Retinal pigment epithelial cell (primary cell): ENCODE measurements around the gene PSMC2.

Source experiments
- DNase-seq: peaks from one replicate; pipeline ENCODE4 v3.0.0-alpha.2; 2010; ENCODE audit warnings: low read depth
- H3K4me3 ChIP-seq: 2 replicates; pipeline ENCODE4 v1.5.1; 2011; ENCODE audit warnings: mild to moderate bottlenecking, low read length, control low read depth, moderate library complexity
- CTCF ChIP-seq: conservative IDR thresholded peaks from 2 replicates; pipeline ENCODE4 v1.5.1; 2011; ENCODE audit warnings: low read depth, low read length, control low read depth, inconsistent platforms

The PSMC2 gene

GRCh38 chr7:103347507-103348267, at the start of gene PSMC2:
PSMC2 (plus strand) TSS chr7:103347643; CDS start chr7:103347712, 69 bp downstream.
- DNase-seq: peak; percentile 76
- peak within 1 kb of the TSS; percentile 98 for H3K4me3 ChIP-seq
- TF ChIP-seq CTCF: no peak

GRCh38 chr7:103297837-103298179, 49.6 kb upstream of the PSMC2 start:
- no peak for DNase-seq
- peak overlapping the region; percentile 84 for H3K4me3 ChIP-seq
- TF ChIP-seq CTCF: no peak

- TF ChIP-seq CTCF: no peak
- no peak for DNase-seq
These were observed 47.8 kb upstream of the PSMC2 start for GRCh38 chr7:103299660-103300059.

GRCh38 chr7:103301441-103301840, 46.0 kb upstream of the PSMC2 start:
- TF ChIP-seq CTCF: no peak
- no peak for DNase-seq
- H3K4me3 ChIP-seq: no peak overlapping the region

More at GRCh38 chr7:103299660-103300059, 47.8 kb upstream of the PSMC2 start:
- no peak overlapping the region for H3K4me3 ChIP-seq

- TF ChIP-seq CTCF: no peak
- DNase-seq: no peak
These were observed 39.8 kb upstream of the PSMC2 start for GRCh38 chr7:103307503-103308231.

GRCh38 chr7:103314852-103315251, 32.6 kb upstream of the PSMC2 start:
- DNase-seq: no peak
- no peak overlapping the region for H3K4me3 ChIP-seq
- no peak for TF ChIP-seq CTCF

More at GRCh38 chr7:103307503-103308231, 39.8 kb upstream of the PSMC2 start:
- H3K4me3 ChIP-seq: no peak overlapping the region
